ENCODE results near the gene ATP13A3.

The ATP13A3 gene

DNA sequence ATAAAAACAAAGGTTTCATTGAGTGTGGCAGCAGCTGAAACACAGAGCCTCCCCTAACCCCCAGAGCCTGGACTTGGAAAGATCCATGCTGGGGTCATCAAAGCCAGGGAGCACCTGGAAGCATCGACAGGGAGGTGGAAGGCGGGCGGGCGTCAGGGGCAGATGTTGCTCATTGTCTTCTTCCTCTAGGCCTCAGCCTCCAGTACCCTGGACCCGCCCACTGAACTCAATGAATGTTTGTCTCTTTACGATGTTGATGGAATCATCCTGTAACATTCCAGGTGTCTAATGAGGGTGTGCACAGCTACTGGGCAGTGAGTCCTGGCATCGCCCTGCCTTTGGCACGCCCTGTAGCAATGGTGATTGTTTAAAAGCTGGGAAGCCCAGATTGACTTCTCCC lies 97.5 kb downstream of the ATP13A3 start:
- TF ChIP-seq, protein P1, sequence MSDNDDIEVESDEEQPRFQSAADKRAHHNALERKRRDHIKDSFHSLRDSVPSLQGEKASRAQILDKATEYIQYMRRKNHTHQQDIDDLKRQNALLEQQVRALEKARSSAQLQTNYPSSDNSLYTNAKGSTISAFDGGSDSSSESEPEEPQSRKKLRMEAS (IDR thresholded peaks at IDR 0.05; ENCODE audit: low read depth, low read length) = no peak
- TF ChIP-seq, protein P2, sequence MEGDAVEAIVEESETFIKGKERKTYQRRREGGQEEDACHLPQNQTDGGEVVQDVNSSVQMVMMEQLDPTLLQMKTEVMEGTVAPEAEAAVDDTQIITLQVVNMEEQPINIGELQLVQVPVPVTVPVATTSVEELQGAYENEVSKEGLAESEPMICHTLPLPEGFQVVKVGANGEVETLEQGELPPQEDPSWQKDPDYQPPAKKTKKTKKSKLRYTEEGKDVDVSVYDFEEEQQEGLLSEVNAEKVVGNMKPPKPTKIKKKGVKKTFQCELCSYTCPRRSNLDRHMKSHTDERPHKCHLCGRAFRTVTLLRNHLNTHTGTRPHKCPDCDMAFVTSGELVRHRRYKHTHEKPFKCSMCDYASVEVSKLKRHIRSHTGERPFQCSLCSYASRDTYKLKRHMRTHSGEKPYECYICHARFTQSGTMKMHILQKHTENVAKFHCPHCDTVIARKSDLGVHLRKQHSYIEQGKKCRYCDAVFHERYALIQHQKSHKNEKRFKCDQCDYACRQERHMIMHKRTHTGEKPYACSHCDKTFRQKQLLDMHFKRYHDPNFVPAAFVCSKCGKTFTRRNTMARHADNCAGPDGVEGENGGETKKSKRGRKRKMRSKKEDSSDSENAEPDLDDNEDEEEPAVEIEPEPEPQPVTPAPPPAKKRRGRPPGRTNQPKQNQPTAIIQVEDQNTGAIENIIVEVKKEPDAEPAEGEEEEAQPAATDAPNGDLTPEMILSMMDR (IDR thresholded peaks at IDR 0.05; ENCODE audit: low read depth, low read length) = no peak
- TF ChIP-seq POLR2A (IDR thresholded peaks at IDR 0.05; ENCODE audit: extremely low read depth, insufficient read length) (no peak), MYC (IDR thresholded peaks at IDR 0.05; ENCODE audit: low read depth, low read length) (no peak)
- DNase-seq (ENCODE audit: low read depth) = no peak
- H3K4me3 ChIP-seq (ENCODE audit: low read depth, low read length) = no peak overlapping the region

DNA sequence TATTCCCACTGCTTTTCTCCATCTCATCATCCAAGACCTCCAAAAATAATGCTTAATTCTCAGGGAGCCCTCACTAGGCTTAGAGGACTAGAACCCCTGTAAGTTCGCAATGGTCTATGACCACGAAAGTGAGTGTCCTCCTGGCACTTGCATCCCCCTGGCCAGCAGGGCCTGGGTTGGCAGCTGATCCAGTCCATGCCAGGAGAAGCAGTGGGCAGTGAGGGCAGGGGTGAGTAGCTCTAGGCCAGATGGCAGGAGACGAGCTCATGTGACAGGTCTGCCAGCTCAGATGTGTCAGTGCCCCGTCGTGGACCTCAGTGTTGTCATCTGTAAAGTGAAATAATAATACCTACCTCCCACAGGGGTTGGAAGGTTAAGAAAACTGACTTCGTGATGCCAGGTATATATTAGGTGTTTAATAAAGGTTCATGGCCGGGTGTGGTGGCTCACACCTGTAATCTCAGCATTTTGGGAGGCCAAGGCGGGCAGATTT lies 98.8 kb downstream of the ATP13A3 start:
- H3K4me3 ChIP-seq (ENCODE audit: low read depth, low read length) = no peak overlapping the region
- no peak for DNase-seq (ENCODE audit: low read depth)
- TF ChIP-seq MYC (IDR thresholded peaks at IDR 0.05; ENCODE audit: low read depth, low read length) = no peak
- TF ChIP-seq, protein P2 (IDR thresholded peaks at IDR 0.05; ENCODE audit: low read depth, low read length) = no peak
- TF ChIP-seq, protein P1 (IDR thresholded peaks at IDR 0.05; ENCODE audit: low read depth, low read length) = no peak
- no peak for TF ChIP-seq POLR2A (IDR thresholded peaks at IDR 0.05; ENCODE audit: extremely low read depth, insufficient read length)

DNA sequence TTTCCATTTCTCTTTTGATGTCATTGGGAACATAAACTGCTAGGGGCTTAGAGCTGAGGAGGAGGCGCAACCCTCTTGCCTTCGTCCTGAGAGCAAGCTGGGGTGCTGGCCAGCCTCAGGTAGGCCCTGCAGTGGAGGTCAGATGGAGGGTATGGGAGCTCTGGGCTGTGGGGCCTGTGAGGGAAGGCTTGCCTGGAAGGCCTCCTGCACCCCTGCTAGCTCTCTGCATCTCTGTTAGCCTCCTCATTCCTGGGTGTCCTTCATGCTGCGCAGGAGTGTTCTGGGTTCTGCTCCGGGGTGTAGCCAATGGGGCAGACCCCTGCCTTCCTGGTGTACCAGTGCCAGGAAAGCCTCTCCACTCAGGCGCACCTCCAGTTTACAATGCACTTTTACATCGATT lies 99.5 kb downstream of the ATP13A3 start:
- H3K4me3 ChIP-seq (ENCODE audit: low read depth, low read length) = no peak overlapping the region
- DNase-seq (ENCODE audit: low read depth) = no peak
- no peak for TF ChIP-seq POLR2A (IDR thresholded peaks at IDR 0.05; ENCODE audit: extremely low read depth, insufficient read length)
- TF ChIP-seq MYC (IDR thresholded peaks at IDR 0.05; ENCODE audit: low read depth, low read length) = no peak
- TF ChIP-seq, protein P1 (IDR thresholded peaks at IDR 0.05; ENCODE audit: low read depth, low read length) = no peak

DNA sequence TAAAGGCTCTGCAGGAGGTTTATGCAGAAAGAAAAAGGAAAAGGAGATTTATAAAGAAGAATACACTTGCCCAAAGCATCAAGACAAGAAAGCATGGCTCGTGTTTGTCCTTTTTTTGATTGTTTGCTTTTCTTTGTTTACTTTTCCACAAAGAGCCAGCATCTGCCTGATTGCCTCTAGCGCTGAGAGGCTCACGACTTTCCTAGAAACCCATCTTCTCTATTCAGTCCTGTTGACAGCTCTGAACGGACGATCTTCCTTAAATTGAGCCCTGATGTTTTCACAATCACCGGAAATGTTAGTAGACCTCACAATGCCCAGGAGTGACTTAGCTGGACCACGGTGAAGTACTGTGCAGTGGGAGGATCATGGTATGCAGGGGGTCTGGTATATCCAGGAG lies 100.2 kb downstream of the ATP13A3 start:
- peak; percentile 25 for DNase-seq (ENCODE audit: low read depth)
- TF ChIP-seq POLR2A (IDR thresholded peaks at IDR 0.05; ENCODE audit: extremely low read depth, insufficient read length) (no peak), MYC (IDR thresholded peaks at IDR 0.05; ENCODE audit: low read depth, low read length) (no peak)
- TF ChIP-seq, protein P1 (IDR thresholded peaks at IDR 0.05; ENCODE audit: low read depth, low read length) = no peak
- TF ChIP-seq, protein P2 (IDR thresholded peaks at IDR 0.05; ENCODE audit: low read depth, low read length) = no peak
- no peak overlapping the region for H3K4me3 ChIP-seq (ENCODE audit: low read depth, low read length)

DNA sequence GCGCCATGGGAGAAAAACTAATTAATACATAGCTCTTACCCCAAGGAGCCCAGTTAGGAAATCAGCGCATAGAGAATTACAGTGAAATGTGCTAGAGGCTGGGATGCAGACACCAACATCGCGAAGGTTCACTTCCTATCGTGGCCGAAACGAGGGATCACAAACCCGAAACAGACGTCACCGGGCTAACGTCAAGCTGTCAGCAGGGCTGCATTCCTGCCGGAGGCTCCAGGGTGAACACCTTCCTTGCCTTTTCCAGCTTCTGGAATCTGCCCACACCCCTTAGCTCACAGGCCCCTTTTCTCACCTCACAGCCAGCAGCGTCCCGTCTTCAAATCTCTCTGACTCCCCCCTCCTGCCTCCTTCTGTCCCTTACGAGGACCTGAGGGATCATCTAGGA lies 100.7 kb downstream of the ATP13A3 start:
- no peak overlapping the region for H3K4me3 ChIP-seq (ENCODE audit: low read depth, low read length)
- no peak for DNase-seq (ENCODE audit: low read depth)
- TF ChIP-seq, protein P2 (IDR thresholded peaks at IDR 0.05; ENCODE audit: low read depth, low read length) = no peak
- TF ChIP-seq, protein P1 (IDR thresholded peaks at IDR 0.05; ENCODE audit: low read depth, low read length) = no peak
- TF ChIP-seq MYC (IDR thresholded peaks at IDR 0.05; ENCODE audit: low read depth, low read length) (no peak), POLR2A (IDR thresholded peaks at IDR 0.05; ENCODE audit: extremely low read depth, insufficient read length) (no peak)

DNA sequence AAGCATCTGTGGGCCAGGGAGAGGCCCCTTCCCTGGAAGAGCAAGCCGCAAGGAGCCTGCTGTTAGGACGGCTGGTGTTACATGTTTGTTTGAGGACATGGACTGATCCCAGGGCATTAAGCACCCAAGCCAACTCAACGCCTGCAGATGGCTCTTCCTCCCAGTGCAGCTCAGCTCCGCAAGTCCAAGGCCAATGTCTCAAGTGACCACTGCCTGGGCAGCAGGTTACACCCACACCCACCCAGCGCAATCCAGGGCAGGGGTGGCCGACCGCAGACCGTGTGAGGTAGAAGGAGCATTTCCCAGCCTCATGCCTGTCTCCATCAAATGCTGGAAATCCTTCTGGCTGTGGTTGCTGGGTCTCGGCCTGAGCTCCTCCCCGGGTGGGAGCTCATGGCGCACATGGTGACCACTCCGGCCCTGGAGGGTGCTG lies 102.2 kb downstream of the ATP13A3 start:
- TF ChIP-seq, protein P1 (IDR thresholded peaks at IDR 0.05; ENCODE audit: low read depth, low read length) = no peak
- TF ChIP-seq MYC (IDR thresholded peaks at IDR 0.05; ENCODE audit: low read depth, low read length) = no peak
- TF ChIP-seq POLR2A (IDR thresholded peaks at IDR 0.05; ENCODE audit: extremely low read depth, insufficient read length) = no peak
- TF ChIP-seq, protein P2 (IDR thresholded peaks at IDR 0.05; ENCODE audit: low read depth, low read length) = no peak
- H3K4me3 ChIP-seq (ENCODE audit: low read depth, low read length) = no peak overlapping the region
- no peak for DNase-seq (ENCODE audit: low read depth)
